Fibroblast of lung (primary cell): Measurements from ENCODE around the gene TRIM41. TPM values are rescaled to one million over a fixed set of nuclear protein-coding genes. Genes with fewer than 3 reads are reported as not detected.

Experiments used
- DNase-seq, 2 donors: peaks; one replicate each; pipeline versions ENCODE4 v3.0.0 to v3.0.0-alpha.2; 2010; ENCODE audit warnings: low read depth in 2 of 2
- H2AFZ ChIP-seq: 2 replicates; pipeline ENCODE4 v1.5.1; 2012; ENCODE audit warnings: low read length, control low read depth, inconsistent platforms
- H3K27ac ChIP-seq: 2 replicates; pipeline ENCODE4 v1.5.1; 2011; ENCODE audit warnings: low read length, control low read depth; ENCODE audit not compliant: insufficient read depth
- H3K27me3 ChIP-seq: 2 replicates; pipeline ENCODE4 v1.5.1; 2011; ENCODE audit warnings: mild to moderate bottlenecking, low read length; ENCODE audit not compliant: control insufficient read depth, insufficient read depth
- H3K36me3 ChIP-seq: 2 replicates; pipeline ENCODE4 v1.5.1; 2011; ENCODE audit warnings: low read length; ENCODE audit not compliant: control insufficient read depth, insufficient read depth
- H3K4me1 ChIP-seq: 2 replicates; pipeline ENCODE4 v1.5.1; 2011; ENCODE audit warnings: low read length; ENCODE audit not compliant: control insufficient read depth, insufficient read depth; ENCODE audit errors: extremely low read depth
- H3K4me2 ChIP-seq: 2 replicates; pipeline ENCODE4 v1.5.1; 2011; ENCODE audit warnings: low read length, control low read depth; ENCODE audit not compliant: insufficient read depth; ENCODE audit errors: extremely low read depth
- H3K4me3 ChIP-seq, 4 experiments: fragments of 200-600 bp in 1 of 4; sonication (generic) in 1 of 4; replicated peaks in 1 of 4; 2 replicates each; pipeline ENCODE4 v1.5.1; 2011 to 2016; ENCODE audit warnings: low read length in 4 of 4, low read depth in 3 of 4, mild to moderate bottlenecking in 3 of 4, control low read depth in 2 of 4, inconsistent platforms in 1 of 4, mixed read lengths in 1 of 4; ENCODE audit not compliant: insufficient read depth in 1 of 4; ENCODE audit errors: control extremely low read depth in 1 of 4
- H3K79me2 ChIP-seq: 2 replicates; pipeline ENCODE4 v1.5.1; 2012; ENCODE audit warnings: mild to moderate bottlenecking, low read length, inconsistent platforms; ENCODE audit not compliant: control insufficient read depth, insufficient read depth
- H3K9ac ChIP-seq: 2 replicates; pipeline ENCODE4 v1.5.1; 2011; ENCODE audit warnings: mild to moderate bottlenecking, low read length, control low read depth; ENCODE audit not compliant: insufficient read depth
- H3K9me3 ChIP-seq: 2 replicates; pipeline ENCODE4 v1.5.1; 2012; ENCODE audit warnings: low read depth, low read length; ENCODE audit not compliant: control insufficient read depth, insufficient read depth
- H4K20me1 ChIP-seq: 2 replicates; pipeline ENCODE4 v1.5.1; 2011; ENCODE audit warnings: low read length; ENCODE audit not compliant: control insufficient read depth, insufficient read depth; ENCODE audit errors: extremely low read depth
- CTCF ChIP-seq, 2 donors: IDR thresholded peaks in 1 of 2; conservative IDR thresholded peaks in 1 of 2; 1 replicate in 1 of 2; 2 replicates in 1 of 2; pipeline ENCODE4 v1.5.1; 2011 to 2012; ENCODE audit warnings: low read length in 2 of 2, control low read depth in 1 of 2, inconsistent platforms in 1 of 2, low read depth in 1 of 2, mild to moderate bottlenecking in 1 of 2
- EZH2 ChIP-seq: IDR thresholded peaks from 2 replicates; pipeline ENCODE4 v1.5.1; 2012; ENCODE audit warnings: low read length, control low read depth, mild to moderate bottlenecking; ENCODE audit errors: missing control alignments
- polyA plus RNA-seq, 2 donors: library from polyadenylated mRNA; depleted of rRNA in 1 of 2; stranded (reverse) in 1 of 2; unstranded in 1 of 2; fragments of >200 nt; gene quantifications; 2 replicates each; pipeline ENCODE4 v1.2.1, GENCODE V29; 2011 to 2012; ENCODE audit warnings: missing spikeins in 1 of 2
- total RNA-seq: library from RNA; depleted of rRNA; stranded (reverse); fragments of >200 nt; gene quantifications from 2 replicates; pipeline ENCODE4 v1.2.1, GENCODE V29; 2014

The TRIM41 gene
- total and polyA plus RNA-seq, 2 donors (not counting 1 experiment from before 2014, with no cell fraction given) = 8.3 to 17.0 TPM

- no peaks in the 10 kb centered on the region for H3K27me3 ChIP-seq
- no peak for DNase-seq
- TF ChIP-seq CTCF (conservative IDR thresholded peaks at IDR 0.05 in 1 of 2, IDR thresholded peaks at IDR 0.05 in 1 of 2; ENCODE audit: low read depth in 1 of 2, low read length in 2 of 2) (no peak), EZH2 (no peak)
Measured at GRCh38 chr5:181198905-181199519, 24.1 kb upstream of the TRIM41 start.

GRCh38 chr5:181199881-181200638 lies 23.0 kb upstream of the TRIM41 start:
- Histone ChIP-seq H3K4me2 (no peak overlapping the region), H3K27ac (no peak overlapping the region), H3K4me3 (no peak overlapping the region), H3K36me3 (no peaks in the 10 kb centered on the region), H4K20me1 (no peaks in the 10 kb centered on the region), H3K27me3 (no peaks in the 10 kb centered on the region), H2AFZ (no peak overlapping the region), H3K4me1 (peaks cover 2% of the 10 kb centered on the region), H3K9ac (no peak overlapping the region), H3K79me2 (no peaks in the 10 kb centered on the region), H3K9me3 (no peaks in the 10 kb centered on the region)
- no peak for DNase-seq
- TF ChIP-seq EZH2 (no peak), CTCF (conservative IDR thresholded peaks at IDR 0.05 in 1 of 2, IDR thresholded peaks at IDR 0.05 in 1 of 2; ENCODE audit: low read depth in 1 of 2, low read length in 2 of 2) (no peak)

More at GRCh38 chr5:181198905-181199519, 24.1 kb upstream of the TRIM41 start:
- no peaks in the 10 kb centered on the region for H3K9me3 ChIP-seq
- no peak overlapping the region for H2AFZ ChIP-seq
- H4K20me1 ChIP-seq = no peaks in the 10 kb centered on the region
- no peaks in the 10 kb centered on the region for H3K79me2 ChIP-seq
- no peak overlapping the region for H3K9ac ChIP-seq
- no peak overlapping the region for H3K4me3 ChIP-seq
- peaks cover 2% of the 10 kb centered on the region for H3K4me1 ChIP-seq
- H3K27ac ChIP-seq = no peak overlapping the region
- H3K4me2 ChIP-seq = no peak overlapping the region
- H3K36me3 ChIP-seq = no peaks in the 10 kb centered on the region

GRCh38 chr5:181200816-181201215 lies 22.3 kb upstream of the TRIM41 start:
- DNase-seq = no peak
- H3K79me2 ChIP-seq = no peaks in the 10 kb centered on the region
- H3K4me2 ChIP-seq = no peak overlapping the region
- H3K4me1 ChIP-seq = peaks cover 5% of the 10 kb centered on the region
- H3K9ac ChIP-seq = no peak overlapping the region
- H4K20me1 ChIP-seq = no peaks in the 10 kb centered on the region
- H3K9me3 ChIP-seq = no peaks in the 10 kb centered on the region
- no peak overlapping the region for H3K27ac ChIP-seq
- H3K4me3 ChIP-seq = no peak overlapping the region
- no peaks in the 10 kb centered on the region for H3K36me3 ChIP-seq
- H2AFZ ChIP-seq = no peak overlapping the region
- TF ChIP-seq EZH2 = no peak
- TF ChIP-seq CTCF (conservative IDR thresholded peaks at IDR 0.05 in 1 of 2, IDR thresholded peaks at IDR 0.05 in 1 of 2; ENCODE audit: low read depth in 1 of 2, low read length in 2 of 2) = no peak
- no peaks in the 10 kb centered on the region for H3K27me3 ChIP-seq
